Endothelial cell of umbilical vein (primary cell): ENCODE data around the gene FGF23. TPM values are rescaled to one million over a fixed set of nuclear protein-coding genes. Genes with fewer than 3 reads are reported as not detected.

Source experiments
- BruUV-seq: library from RNA; stranded (reverse); fragments of 400-500 nt; replicated peaks from 2 replicates; lab custom pipeline; 2021; lab: Mats Ljungman, UMichigan
- CTCF ChIA-PET: fragments of 300-600, 350-600 bp; sonication (Branson Sonifier 250); formaldehyde crosslinking; loops from one replicate; lab custom pipeline; 2021; ENCODE audit warnings: antibody characterized with exemption, inconsistent platforms; lab: Charles Lee
- POLR2A ChIA-PET: fragments of 300-600, 350-600 bp; sonication (Branson Sonifier 250); formaldehyde crosslinking; loops from one replicate; lab custom pipeline; 2021; ENCODE audit warnings: antibody characterized with exemption, inconsistent platforms; lab: Charles Lee
- DNase-seq: peaks from one replicate; pipeline ENCODE4 v3.0.0-alpha.2; 2011; ENCODE audit warnings: low read depth, low spot score
- FAIRE-seq: peaks from 2 replicates; lab custom pipeline; 2011; peaks lifted over from hg19 to GRCh38; lab: Jason Lieb, UNC
- H2AFZ ChIP-seq: 2 replicates; pipeline ENCODE4 v1.6.0; 2012; ENCODE audit warnings: low read depth, low read length, control low read depth, inconsistent platforms
- H3K27ac ChIP-seq: 2 replicates; pipeline ENCODE4 v1.5.1; 2011; ENCODE audit warnings: low read depth, mild to moderate bottlenecking, control low read depth, low read length, moderate library complexity; ENCODE audit not compliant: insufficient read depth
- H3K27me3 ChIP-seq, 2 experiments: 2 replicates each; pipeline versions ENCODE4 v1.6.0 to v1.6.1; 2011; ENCODE audit warnings: low read length in 2 of 2, mixed read lengths in 1 of 2; ENCODE audit not compliant: control insufficient read depth in 2 of 2, insufficient read depth in 2 of 2
- H3K36me3 ChIP-seq, 2 experiments: 2 replicates in 1 of 2; 3 replicates in 1 of 2; pipeline ENCODE4 v1.5.1; 2011; ENCODE audit warnings: low read length in 2 of 2, mild to moderate bottlenecking in 1 of 2, moderate library complexity in 1 of 2; ENCODE audit not compliant: control insufficient read depth in 2 of 2, insufficient read depth in 2 of 2; ENCODE audit errors: extremely low read depth in 1 of 2
- H3K4me1 ChIP-seq: 3 replicates; pipeline ENCODE4 v1.5.1; 2011; ENCODE audit warnings: mild to moderate bottlenecking, low read length; ENCODE audit not compliant: control insufficient read depth, insufficient read depth; ENCODE audit errors: extremely low read depth
- H3K4me2 ChIP-seq: 2 replicates; pipeline ENCODE4 v1.6.1; 2011; ENCODE audit warnings: low read length, control low read depth, mixed read lengths; ENCODE audit not compliant: insufficient read depth
- H3K4me3 ChIP-seq, 3 experiments: fragments of 200-600 bp in 1 of 3; sonication (generic), shearing (Covaris generic) in 1 of 3; replicated peaks in 1 of 3; 2 replicates each; pipeline ENCODE4 v1.5.1; 2011 to 2016; ENCODE audit warnings: control low read depth in 3 of 3, low read length in 3 of 3, mild to moderate bottlenecking in 2 of 3, inconsistent platforms in 1 of 3, low read depth in 1 of 3, moderate library complexity in 1 of 3; ENCODE audit not compliant: insufficient read depth in 1 of 3
- H3K79me2 ChIP-seq: 2 replicates; pipeline ENCODE4 v1.6.0; 2012; ENCODE audit warnings: low read length, inconsistent platforms; ENCODE audit not compliant: control insufficient read depth, insufficient read depth
- H3K9ac ChIP-seq: replicated peaks from 2 replicates; pipeline ENCODE3; 2011; ENCODE audit warnings: low read length, control low read depth; ENCODE audit not compliant: insufficient read depth; ENCODE audit errors: extremely low read depth
- H3K9me1 ChIP-seq: replicated peaks from 3 replicates; pipeline ENCODE4 v1.6.0; 2011; ENCODE audit warnings: mild to moderate bottlenecking, low read length; ENCODE audit not compliant: control insufficient read depth, insufficient read depth; ENCODE audit errors: extremely low read depth
- H3K9me3 ChIP-seq: replicated peaks from 2 replicates; pipeline ENCODE4 v1.5.1; 2012; ENCODE audit warnings: low read length, inconsistent platforms; ENCODE audit not compliant: control insufficient read depth, insufficient read depth
- H4K20me1 ChIP-seq: replicated peaks from 2 replicates; pipeline ENCODE3; 2011; ENCODE audit warnings: mild to moderate bottlenecking, low read length; ENCODE audit not compliant: control insufficient read depth, insufficient read depth; ENCODE audit errors: extremely low read depth
- CTCF ChIP-seq, 2 donors: IDR thresholded peaks; 1 replicate in 1 of 2; 2 replicates in 1 of 2; pipeline ENCODE4 v1.5.1; 2011; ENCODE audit warnings: low read length in 2 of 2, mild to moderate bottlenecking in 2 of 2, moderate library complexity in 2 of 2, control low read depth in 1 of 2, inconsistent platforms in 1 of 2, low read depth in 1 of 2; ENCODE audit not compliant: insufficient read depth in 1 of 2; ENCODE audit errors: extremely low read depth in 1 of 2
- EZH2 ChIP-seq: IDR thresholded peaks from 2 replicates; pipeline ENCODE4 v1.6.1; 2012; ENCODE audit warnings: borderline replicate concordance, low read depth, mild to moderate bottlenecking, moderate library complexity, low read length, inconsistent platforms; ENCODE audit not compliant: severe bottlenecking
- FOS ChIP-seq: IDR thresholded peaks from 2 replicates; pipeline ENCODE4 v1.6.1; 2011; ENCODE audit warnings: mild to moderate bottlenecking, low read length, moderate library complexity, borderline replicate concordance; ENCODE audit not compliant: insufficient read depth
- GATA2 ChIP-seq: IDR thresholded peaks from 2 replicates; pipeline ENCODE4 v1.7.0; 2011; ENCODE audit warnings: low read depth, mild to moderate bottlenecking, moderate library complexity, mixed read lengths, low read length; ENCODE audit not compliant: insufficient read length, insufficient read depth
- JUN ChIP-seq: IDR thresholded peaks from 2 replicates; pipeline ENCODE4 v1.6.1; 2011; ENCODE audit warnings: borderline replicate concordance, low read depth; ENCODE audit not compliant: insufficient read length, insufficient read depth
- MAX ChIP-seq: IDR thresholded peaks from 2 replicates; pipeline ENCODE4 v1.6.1; 2011; ENCODE audit not compliant: insufficient read depth, insufficient read length
- MYC ChIP-seq: IDR thresholded peaks from one replicate; pipeline ENCODE4 v1.6.1; 2011; ENCODE audit warnings: mild to moderate bottlenecking, low read depth, low read length
- POLR2A ChIP-seq: IDR thresholded peaks from 2 replicates; pipeline ENCODE4 v1.6.1; 2012; ENCODE audit warnings: low read depth, mild to moderate bottlenecking, control low read depth, low read length
- POLR2AphosphoS5 ChIP-seq: IDR thresholded peaks from 2 replicates; pipeline ENCODE4 v1.6.1; 2012; ENCODE audit warnings: low read depth, mild to moderate bottlenecking, control low read depth, low read length, moderate library complexity; ENCODE audit not compliant: insufficient read depth
- dilution Hi-C: fragments of 300-500 bp; cut with MboI; formaldehyde crosslinking; loops from one replicate; pipeline ENCODE4 v1.15.0; 2019; ENCODE audit warnings: low sequenced_read_pairs; ENCODE audit not compliant: extremely low pct_ligation_motif_present
- intact Hi-C: fragments of 100-400 bp; cut with micrococcal nuclease; formaldehyde crosslinking; loops from one replicate; pipeline ENCODE4 v1.10.0; 2022
- polyA plus RNA-seq, 4 experiments: library from polyadenylated mRNA; depleted of rRNA in 3 of 4; stranded (reverse) in 3 of 4; unstranded in 1 of 4; fragments of >200 nt; gene quantifications; 2 replicates each; pipeline versions ENCODE4 v1.2.1 to v1.2.3, GENCODE V29; 2011 to 2012; ENCODE audit warnings: missing spikeins in 1 of 4
- total RNA-seq: library from RNA; stranded (reverse); gene quantifications from 2 replicates; pipeline ENCODE4 v1.2.3, GENCODE V29; 2021

The FGF23 gene
- total and polyA plus RNA-seq, 2 donors (not counting 3 experiments of a cell fraction or from before 2014, with no cell fraction given): not detected

- H3K4me2 ChIP-seq: no peak overlapping the region
- ChIA-PET POLR2A (no interaction called here), CTCF (no interaction called here)
- H2AFZ ChIP-seq: no peak overlapping the region
- DNase-seq (no peak), FAIRE-seq (no peak)
- TF ChIP-seq GATA2: no peak
- TF ChIP-seq JUN: no peak
- no peak for TF ChIP-seq POLR2A
- no peak for TF ChIP-seq FOS
- TF ChIP-seq POLR2AphosphoS5: no peak
- no peak for TF ChIP-seq MYC
- no peak for TF ChIP-seq EZH2
- no peak for TF ChIP-seq MAX
- TF ChIP-seq CTCF (IDR thresholded peaks at IDR 0.05; ENCODE audit: extremely low read depth in 1 of 2, insufficient read depth in 1 of 2, low read depth in 1 of 2, low read length in 2 of 2): no peak
- intact Hi-C loops: loop anchor here (1.0 to 2.0 kb wide), 2 partner anchors 39 to 94 kb away; no protein-coding TSS in a partner anchor
- H3K9me3 ChIP-seq: no peaks in the 10 kb centered on the region
- H3K4me3 ChIP-seq: no peak overlapping the region
- H3K9me1 ChIP-seq: no peaks in the 10 kb centered on the region
- H4K20me1 ChIP-seq: no peaks in the 10 kb centered on the region
- H3K9ac ChIP-seq: no peak overlapping the region
- no peaks in the 10 kb centered on the region for H3K36me3 ChIP-seq
- H3K4me1 ChIP-seq: no peaks in the 10 kb centered on the region
- dilution Hi-C loops: no loop called here
- no peaks in the 10 kb centered on the region for H3K79me2 ChIP-seq
- no TSS peak for BruUV-seq
- peaks cover 0 to 2% of the 10 kb centered on the region in 2 experiments for H3K27me3 ChIP-seq
- no peak overlapping the region for H3K27ac ChIP-seq
These were observed 44.9 kb upstream of the FGF23 start for GRCh38 chr12:4424422-4424821.
